Measurements from ENCODE around the gene GFPT1. TPM values are rescaled to one million over a fixed set of nuclear protein-coding genes. Genes with fewer than 3 reads are reported as not detected.
"Not testable (repeated sequence)": the region's sequence is repeated elsewhere in the genome, so short reads cannot be mapped to it uniquely, and the experiment has no call there.

GFPT1 gene
- total RNA-seq, 1 donor from 2014 or later: 30.0 TPM

DNA sequence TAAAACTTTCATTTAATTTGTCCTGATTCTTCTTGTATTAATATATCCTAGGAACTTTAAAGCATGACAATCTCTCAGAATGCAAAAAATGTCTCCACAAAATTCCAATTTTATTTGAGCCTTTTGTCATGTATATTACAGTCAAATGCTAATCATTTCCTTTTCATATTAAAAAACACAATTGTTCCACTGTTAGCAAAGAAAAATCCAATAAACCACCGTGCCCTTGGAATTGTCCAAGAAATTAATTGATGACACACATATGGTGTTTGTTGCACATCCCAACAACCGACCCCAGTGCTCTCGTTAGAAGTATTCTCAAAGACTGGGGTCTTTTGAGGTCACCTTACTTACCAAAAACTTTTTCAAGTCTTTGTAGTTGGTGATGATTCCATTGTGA, 28.1 kb downstream of the GFPT1 start:
- Mint-ChIP-seq H3K9me3 (no peaks in the 10 kb centered on the region), H3K4me1 (no peaks in the 10 kb centered on the region), H3K4me3 (no peak overlapping the region), H3K36me3 (ENCODE audit: low read depth) (peaks cover 16% of the 10 kb centered on the region), H3K27ac (ENCODE audit: unreplicated experiment) (no peak overlapping the region), H3K27me3 (ENCODE audit: low read depth) (no peaks in the 10 kb centered on the region)
- TF ChIP-seq, protein P1, sequence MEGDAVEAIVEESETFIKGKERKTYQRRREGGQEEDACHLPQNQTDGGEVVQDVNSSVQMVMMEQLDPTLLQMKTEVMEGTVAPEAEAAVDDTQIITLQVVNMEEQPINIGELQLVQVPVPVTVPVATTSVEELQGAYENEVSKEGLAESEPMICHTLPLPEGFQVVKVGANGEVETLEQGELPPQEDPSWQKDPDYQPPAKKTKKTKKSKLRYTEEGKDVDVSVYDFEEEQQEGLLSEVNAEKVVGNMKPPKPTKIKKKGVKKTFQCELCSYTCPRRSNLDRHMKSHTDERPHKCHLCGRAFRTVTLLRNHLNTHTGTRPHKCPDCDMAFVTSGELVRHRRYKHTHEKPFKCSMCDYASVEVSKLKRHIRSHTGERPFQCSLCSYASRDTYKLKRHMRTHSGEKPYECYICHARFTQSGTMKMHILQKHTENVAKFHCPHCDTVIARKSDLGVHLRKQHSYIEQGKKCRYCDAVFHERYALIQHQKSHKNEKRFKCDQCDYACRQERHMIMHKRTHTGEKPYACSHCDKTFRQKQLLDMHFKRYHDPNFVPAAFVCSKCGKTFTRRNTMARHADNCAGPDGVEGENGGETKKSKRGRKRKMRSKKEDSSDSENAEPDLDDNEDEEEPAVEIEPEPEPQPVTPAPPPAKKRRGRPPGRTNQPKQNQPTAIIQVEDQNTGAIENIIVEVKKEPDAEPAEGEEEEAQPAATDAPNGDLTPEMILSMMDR (conservative IDR thresholded peaks at IDR 0.05): no peak
- DNase-seq (ENCODE audit: low read depth, low spot score): no peak

GRCh38 chr2:69356471-69356870, 30.6 kb downstream of the GFPT1 start:
- H3K27me3 Mint-ChIP-seq (ENCODE audit: low read depth): no peaks in the 10 kb centered on the region
- TF ChIP-seq, protein P1 (conservative IDR thresholded peaks at IDR 0.05): no peak
- no peaks in the 10 kb centered on the region for H3K4me1 Mint-ChIP-seq
- DNase-seq (ENCODE audit: low read depth, low spot score): no peak
- H3K9me3 Mint-ChIP-seq: no peaks in the 10 kb centered on the region
- no peak overlapping the region for H3K27ac Mint-ChIP-seq (ENCODE audit: unreplicated experiment)
- H3K4me3 Mint-ChIP-seq: no peak overlapping the region
- peaks cover 17% of the 10 kb centered on the region for H3K36me3 Mint-ChIP-seq (ENCODE audit: low read depth)

GRCh38 chr2:69354976-69355375, 32.1 kb downstream of the GFPT1 start:
- not testable (repeated sequence) for DNase-seq (ENCODE audit: low read depth, low spot score); H3K9me3 Mint-ChIP-seq; H3K4me1 Mint-ChIP-seq; H3K4me3 Mint-ChIP-seq; H3K27me3 Mint-ChIP-seq (ENCODE audit: low read depth); H3K27ac Mint-ChIP-seq (ENCODE audit: unreplicated experiment)
- peaks cover 17% of the 10 kb centered on the region for H3K36me3 Mint-ChIP-seq (ENCODE audit: low read depth)

GRCh38 chr2:69353360-69353759, 33.7 kb downstream of the GFPT1 start:
- H3K27me3 Mint-ChIP-seq (ENCODE audit: low read depth): no peaks in the 10 kb centered on the region
- H3K9me3 Mint-ChIP-seq: no peaks in the 10 kb centered on the region
- H3K36me3 Mint-ChIP-seq (ENCODE audit: low read depth): peaks cover 22% of the 10 kb centered on the region
- no peak for DNase-seq (ENCODE audit: low read depth, low spot score)
- no peaks in the 10 kb centered on the region for H3K4me1 Mint-ChIP-seq
- TF ChIP-seq, protein P1 (conservative IDR thresholded peaks at IDR 0.05): no peak
- no peak overlapping the region for H3K27ac Mint-ChIP-seq (ENCODE audit: unreplicated experiment)
- no peak overlapping the region for H3K4me3 Mint-ChIP-seq

DNA sequence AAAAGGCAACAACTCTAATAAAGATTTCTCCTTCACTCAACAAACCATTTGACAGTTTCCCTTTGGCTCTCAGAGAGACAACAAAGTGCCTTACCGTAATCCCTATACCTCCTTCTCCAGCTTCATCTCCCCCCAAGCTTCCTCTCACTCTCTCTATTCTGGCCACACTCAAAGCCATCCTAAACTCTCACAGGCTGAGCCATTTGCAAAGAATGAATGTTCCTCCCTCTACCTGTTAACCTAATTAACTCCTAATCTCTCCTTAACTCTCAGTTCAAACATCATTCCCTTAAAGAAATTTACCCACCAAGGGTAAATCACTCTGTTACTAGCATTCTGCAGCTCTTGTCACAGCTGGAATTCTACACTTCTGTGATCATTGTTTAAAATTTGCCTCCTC, 38.2 kb downstream of the GFPT1 start:
- Mint-ChIP-seq H3K27me3 (ENCODE audit: low read depth) (no peaks in the 10 kb centered on the region), H3K27ac (ENCODE audit: unreplicated experiment) (no peak overlapping the region), H3K4me3 (no peak overlapping the region), H3K36me3 (ENCODE audit: low read depth) (peaks cover 13% of the 10 kb centered on the region), H3K4me1 (peaks cover 11% of the 10 kb centered on the region), H3K9me3 (no peaks in the 10 kb centered on the region)
- DNase-seq (ENCODE audit: low read depth, low spot score): no peak
- TF ChIP-seq, protein P1 (conservative IDR thresholded peaks at IDR 0.05): no peak

GRCh38 chr2:69345434-69345833, 41.6 kb downstream of the GFPT1 start:
- DNase-seq (ENCODE audit: low read depth, low spot score): no peak
- peaks cover 25% of the 10 kb centered on the region for H3K36me3 Mint-ChIP-seq (ENCODE audit: low read depth)
- H3K9me3 Mint-ChIP-seq: no peaks in the 10 kb centered on the region
- H3K4me1 Mint-ChIP-seq: peaks cover 12% of the 10 kb centered on the region
- H3K27me3 Mint-ChIP-seq (ENCODE audit: low read depth): no peaks in the 10 kb centered on the region
- TF ChIP-seq, protein P1 (conservative IDR thresholded peaks at IDR 0.05): no peak
- no peak overlapping the region for H3K4me3 Mint-ChIP-seq
- H3K27ac Mint-ChIP-seq (ENCODE audit: unreplicated experiment): no peak overlapping the region

Data from neural crest cell (in vitro differentiated cells).